ENCODE measurements around the gene RBPMS2. TPM values are rescaled to one million over a fixed set of nuclear protein-coding genes. Genes with fewer than 3 reads are reported as not detected.

Gene RBPMS2
- total and polyA plus RNA-seq, 4 donors: 0.42 to 7.9 (median 2.4) TPM

- peak overlapping the region; percentile 90 to 95 for H3K9ac ChIP-seq (ENCODE audit: low read depth in 1 of 2, low read length in 2 of 2)
- peaks cover 19 to 78% (median 69%) of the 10 kb centered on the region in 4 donors for H3K4me1 ChIP-seq (ENCODE audit: control insufficient read depth in 4 of 4, insufficient read depth in 4 of 4, low read length in 3 of 4)
- peak overlapping the region; percentile 83 to 92 for H3K27ac ChIP-seq (ENCODE audit: low read depth in 1 of 2, low read length in 2 of 2)
- peak overlapping the region; percentile 53 to 83 (median 75) for H3K4me3 ChIP-seq (ENCODE audit: low read depth in 1 of 3, low read length in 3 of 3)
- no peaks in the 10 kb centered on the region for H3K9me3 ChIP-seq (ENCODE audit: control insufficient read depth in 4 of 4, low read length in 3 of 4)
- TF ChIP-seq NR2F2 (IDR thresholded peaks at IDR 0.05): peak; percentile 77
- no peak for TF ChIP-seq SP1 (IDR thresholded peaks at IDR 0.05)
- DNase-seq (ENCODE audit: low spot score): no peak
- no peaks in the 10 kb centered on the region for H3K27me3 ChIP-seq (ENCODE audit: control insufficient read depth in 4 of 4, insufficient read depth in 4 of 4, low read length in 3 of 4)
- no peaks in the 10 kb centered on the region for H3K36me3 ChIP-seq (ENCODE audit: control insufficient read depth in 4 of 4, insufficient read depth in 3 of 4, low read depth in 1 of 4, low read length in 3 of 4)
- WGBS: 43% methylated on average over 5 of the region's 5 CpGs
Observed at GRCh38 chr15:64701482-64702184, 73.8 kb downstream of the RBPMS2 start.

GRCh38 chr15:64701051-64701450 is 74.3 kb downstream of the RBPMS2 start:
- no peak for DNase-seq (ENCODE audit: low spot score)
- peak overlapping the region; percentile 0 to 83 for H3K27ac ChIP-seq (ENCODE audit: low read depth in 1 of 2, low read length in 2 of 2)
- no peaks in the 10 kb centered on the region for H3K36me3 ChIP-seq (ENCODE audit: control insufficient read depth in 4 of 4, insufficient read depth in 3 of 4, low read depth in 1 of 4, low read length in 3 of 4)
- 57% methylated on average over 3 of the region's 3 CpGs for WGBS
- H3K4me3 ChIP-seq (ENCODE audit: low read depth in 1 of 3, low read length in 3 of 3): no peak overlapping the region
- TF ChIP-seq HNF4A (conservative IDR thresholded peaks at IDR 0.05) (no peak), NR2F2 (IDR thresholded peaks at IDR 0.05) (no peak), GABPA (IDR thresholded peaks at IDR 0.05 in 1 of 2, conservative IDR thresholded peaks at IDR 0.05 in 1 of 2) (no peak), HNF4G (IDR thresholded peaks at IDR 0.05) (no peak), RAD21 (IDR thresholded peaks at IDR 0.05) (no peak), JUND (IDR thresholded peaks at IDR 0.05) (no peak), YY1 (IDR thresholded peaks at IDR 0.05) (no peak), EGR1 (IDR thresholded peaks at IDR 0.05; ENCODE audit: low read depth in 2 of 2) (no peak), REST (IDR thresholded peaks at IDR 0.05) (no peak), RXRA (IDR thresholded peaks at IDR 0.05) (no peak)
- H3K4me1 ChIP-seq (ENCODE audit: control insufficient read depth in 4 of 4, insufficient read depth in 4 of 4, low read length in 3 of 4): peaks cover 19 to 72% (median 63%) of the 10 kb centered on the region in 4 donors
- H3K9ac ChIP-seq (ENCODE audit: low read depth in 1 of 2, low read length in 2 of 2): peak overlapping the region in 1 of 2 donors; percentile 27
- no peaks in the 10 kb centered on the region for H3K27me3 ChIP-seq (ENCODE audit: control insufficient read depth in 4 of 4, insufficient read depth in 4 of 4, low read length in 3 of 4)
- no peaks in the 10 kb centered on the region for H3K9me3 ChIP-seq (ENCODE audit: control insufficient read depth in 4 of 4, low read length in 3 of 4)

- Histone ChIP-seq H3K36me3 (ENCODE audit: control insufficient read depth in 4 of 4, insufficient read depth in 3 of 4, low read depth in 1 of 4, low read length in 3 of 4) (no peaks in the 10 kb centered on the region), H3K9me3 (ENCODE audit: control insufficient read depth in 4 of 4, low read length in 3 of 4) (no peaks in the 10 kb centered on the region), H3K27ac (ENCODE audit: low read depth in 1 of 2, low read length in 2 of 2) (peak overlapping the region; percentile 33 to 55), H3K4me3 (ENCODE audit: low read depth in 1 of 3, low read length in 3 of 3) (no peak overlapping the region), H3K9ac (ENCODE audit: low read depth in 1 of 2, low read length in 2 of 2) (no peak overlapping the region), H3K27me3 (ENCODE audit: control insufficient read depth in 4 of 4, insufficient read depth in 4 of 4, low read length in 3 of 4) (no peaks in the 10 kb centered on the region), H3K4me1 (ENCODE audit: control insufficient read depth in 4 of 4, insufficient read depth in 4 of 4, low read length in 3 of 4) (peaks cover 19 to 61% (median 54%) of the 10 kb centered on the region in 4 donors)
- TF ChIP-seq NR2F2 (IDR thresholded peaks at IDR 0.05) (peak; percentile 71), SP1 (IDR thresholded peaks at IDR 0.05) (peak; percentile 27), RXRA (IDR thresholded peaks at IDR 0.05) (no peak), REST (IDR thresholded peaks at IDR 0.05) (peak; percentile 89), RAD21 (IDR thresholded peaks at IDR 0.05) (peak in 1 of 2 donors; percentile 14), TAF1 (conservative IDR thresholded peaks at IDR 0.05) (no peak)
- 51% methylated on average over 7 of the region's 7 CpGs for WGBS
- no peak for DNase-seq (ENCODE audit: low spot score)
Observed at GRCh38 chr15:64699751-64700388, 75.5 kb downstream of the RBPMS2 start.

All from liver (tissue), 9 donors.